K562 (cell line): ENCODE results near the gene NTN1. TPM values are rescaled to one million over a fixed set of nuclear protein-coding genes. Genes with fewer than 3 reads are reported as not detected.

Experiments used
- ATAC-seq: fragments of 200-7000 bp; cut with Tn5 transposase; 3 replicates; pipeline ENCODE4 v1.9.1; 2020; ENCODE audit warnings: moderate library complexity
- Bru-seq: library from RNA; stranded (reverse); fragments of 400-500 nt; gene quantifications from one replicate; lab custom pipeline; 2021; lab: Mats Ljungman, UMichigan
- BruChase-seq, 2 experiments: library from RNA; stranded (reverse); fragments of 400-500 nt; gene quantifications; one replicate each; lab custom pipeline; 2021; lab: Mats Ljungman, UMichigan
- BruUV-seq: library from RNA; stranded (reverse); fragments of 400-500 nt; replicated peaks from 2 replicates; lab custom pipeline; 2021; lab: Mats Ljungman, UMichigan
- CTCF ChIA-PET: fragments of 300-600 bp; formaldehyde crosslinking; extraction: SDS; loops from one replicate; lab custom pipeline; 2021; ENCODE audit warnings: low intra/inter-chr PET ratio; lab: Yijun Ruan, JAX
- POLR2A ChIA-PET: fragments of 300-600, 350-650 bp; sonication (Branson Sonifier 250); formaldehyde crosslinking; extraction: SDS; loops from one replicate; lab custom pipeline; 2021; ENCODE audit warnings: antibody characterized with exemption, inconsistent platforms; lab: Yijun Ruan, JAX
- DNase-seq, 4 experiments: peaks; one replicate each; pipeline versions ENCODE4 v3.0.0 to v3.0.0-alpha.2; 2011 to 2018; ENCODE audit warnings: low spot score in 3 of 4, mixed read lengths in 3 of 4; ENCODE audit errors: extremely low read depth in 1 of 4
- FAIRE-seq: peaks from 2 replicates; lab custom pipeline; 2011; peaks lifted over from hg19 to GRCh38; lab: Jason Lieb, UNC
- H2AFZ ChIP-seq: 2 replicates; pipeline ENCODE4 v1.6.0; 2011; ENCODE audit warnings: low read depth, low read length, control low read depth, inconsistent platforms
- H3K27ac ChIP-seq: fragments of 200-600 bp; 3 replicates; pipeline ENCODE4 v1.8.0; 2011; ENCODE audit warnings: low read depth, mild to moderate bottlenecking, control low read depth, inconsistent platforms, low read length, moderate library complexity, mixed read lengths; ENCODE audit errors: extremely low read depth
- H3K27me3 ChIP-seq, 2 experiments: fragments of 300-600 bp in 1 of 2; 2 replicates in 1 of 2; 3 replicates in 1 of 2; pipeline versions ENCODE4 v1.6.0 to v1.8.0; 2011; ENCODE audit warnings: inconsistent platforms in 2 of 2, low read length in 2 of 2, mild to moderate bottlenecking in 1 of 2, mixed read lengths in 1 of 2, moderate library complexity in 1 of 2; ENCODE audit not compliant: control insufficient read depth in 2 of 2, insufficient read depth in 2 of 2
- H3K36me3 ChIP-seq: fragments of 300-600 bp; 3 replicates; pipeline ENCODE4 v1.8.0; 2011; ENCODE audit warnings: mild to moderate bottlenecking, low read length, inconsistent platforms; ENCODE audit not compliant: control insufficient read depth, insufficient read depth
- H3K4me1 ChIP-seq, 2 experiments: fragments of 200-600 bp in 1 of 2; replicated peaks in 1 of 2; 2 replicates in 1 of 2; 3 replicates in 1 of 2; pipeline versions ENCODE4 v1.5.1 to v1.8.0; 2011; ENCODE audit warnings: inconsistent platforms in 2 of 2, low read length in 2 of 2, mild to moderate bottlenecking in 1 of 2, mixed read lengths in 1 of 2, moderate library complexity in 1 of 2; ENCODE audit not compliant: control insufficient read depth in 2 of 2, insufficient read depth in 2 of 2
- H3K4me2 ChIP-seq: 2 replicates; pipeline ENCODE4 v1.6.1; 2011; ENCODE audit warnings: low read length, control low read depth, inconsistent platforms, mixed read lengths; ENCODE audit not compliant: insufficient read depth
- H3K4me3 ChIP-seq: fragments of 200-600 bp; sonication (generic), shearing (Covaris generic); 2 replicates; pipeline ENCODE4 v1.5.1; 2016; ENCODE audit warnings: control low read depth, inconsistent platforms
- H3K79me2 ChIP-seq: fragments of 200-600 bp; 3 replicates; pipeline ENCODE4 v1.8.0; 2011; ENCODE audit warnings: low read length, inconsistent platforms; ENCODE audit not compliant: control insufficient read depth, insufficient read depth
- H3K9ac ChIP-seq, 2 experiments: 2 replicates each; pipeline versions ENCODE4 v1.6.0 to v1.6.1; 2011; ENCODE audit warnings: low read depth in 2 of 2, low read length in 2 of 2, control low read depth in 1 of 2, inconsistent platforms in 1 of 2, mild to moderate bottlenecking in 1 of 2, mixed read lengths in 1 of 2; ENCODE audit not compliant: insufficient read depth in 1 of 2
- H3K9me1 ChIP-seq: one replicate; pipeline ENCODE4 v1.6.0; 2011; ENCODE audit warnings: inconsistent platforms, mild to moderate bottlenecking, low read length, moderate library complexity; ENCODE audit not compliant: control insufficient read depth, insufficient read depth
- H3K9me3 ChIP-seq: replicated peaks from 2 replicates; pipeline ENCODE4 v1.5.1; 2011; ENCODE audit warnings: low read depth, low read length, inconsistent platforms; ENCODE audit not compliant: control insufficient read depth, insufficient read depth
- H4K20me1 ChIP-seq: replicated peaks from 2 replicates; pipeline ENCODE4 v1.6.1; 2011; ENCODE audit warnings: low read length, inconsistent platforms, mixed read lengths; ENCODE audit not compliant: control insufficient read depth, insufficient read depth
- ARID1B ChIP-seq: fragments of 450-650 bp; IDR thresholded peaks from 2 replicates; pipeline ENCODE4 v1.6.1; 2016; ENCODE audit warnings: antibody characterized with exemption, mild to moderate bottlenecking, inconsistent platforms
- C11orf30 ChIP-seq: fragments of 450-650 bp; IDR thresholded peaks from 2 replicates; pipeline ENCODE4 v1.6.1; 2016; ENCODE audit warnings: low read depth, mild to moderate bottlenecking
- HDGF ChIP-seq: fragments of 450-650 bp; IDR thresholded peaks from 2 replicates; pipeline ENCODE4 v1.6.1; 2016
- KDM1A ChIP-seq, 2 experiments: fragments of 450-650 bp; IDR thresholded peaks; 2 replicates each; pipeline ENCODE4 v1.6.1; 2016; ENCODE audit warnings: mild to moderate bottlenecking in 2 of 2
- LEF1 ChIP-seq: fragments of 450-650 bp; IDR thresholded peaks from 2 replicates; pipeline ENCODE4 v1.6.1; 2016; ENCODE audit warnings: mild to moderate bottlenecking
- MAFG ChIP-seq: fragments of 450-650 bp; conservative IDR thresholded peaks from 2 replicates; pipeline ENCODE4 v1.6.1; 2016; ENCODE audit warnings: missing genetic modification characterization, missing compliant biosample characterization
- MYBL2 ChIP-seq, 2 experiments: fragments of 450-650 bp in 1 of 2; sonication (generic) in 1 of 2; formaldehyde crosslinking in 1 of 2; IDR thresholded peaks; 2 replicates each; pipeline versions ENCODE4 v1.6.1 to v1.8.1; 2017 to 2022; ENCODE audit warnings: borderline replicate concordance in 1 of 2, inconsistent platforms in 1 of 2, low read depth in 1 of 2, mild to moderate bottlenecking in 1 of 2, missing genetic modification reagents in 1 of 2, moderate library complexity in 1 of 2
- MYNN ChIP-seq, 2 experiments: sonication (generic); formaldehyde crosslinking in 1 of 2; IDR thresholded peaks; 2 replicates each; pipeline versions ENCODE4 v1.5.0 to v1.6.1; 2016 to 2020; ENCODE audit warnings: antibody characterized with exemption in 1 of 2, missing genetic modification reagents in 1 of 2
- POU5F1 ChIP-seq: fragments of 150-350 bp; IDR thresholded peaks from 2 replicates; pipeline ENCODE4 v1.6.1; 2014; ENCODE audit warnings: borderline replicate concordance, low read length, low read depth, mild to moderate bottlenecking; ENCODE audit not compliant: partially characterized antibody
- TFAM ChIP-seq: fragments of 250-450 bp; sonication (Bioruptor Pico); conservative IDR thresholded peaks from 2 replicates; pipeline ENCODE4 v1.5.0; 2021; ENCODE audit warnings: mild to moderate bottlenecking, moderate library complexity
- ZBTB1 ChIP-seq: sonication (generic); formaldehyde crosslinking; IDR thresholded peaks from 2 replicates; pipeline ENCODE4 v1.8.1; 2023; ENCODE audit warnings: missing genetic modification reagents, low read depth, mild to moderate bottlenecking, borderline replicate concordance
- ZFP36 ChIP-seq: fragments of 150-350 bp; IDR thresholded peaks from 2 replicates; pipeline ENCODE4 v1.6.1; 2018; ENCODE audit warnings: low read length, low read depth; ENCODE audit not compliant: partially characterized antibody
- ZNF212 ChIP-seq: fragments of 450-650 bp; formaldehyde crosslinking; IDR thresholded peaks from 2 replicates; pipeline ENCODE4 v1.4.0; 2020; ENCODE audit warnings: mild to moderate bottlenecking
- ZNF311 ChIP-seq: fragments of 250-450 bp; sonication (Bioruptor Pico); IDR thresholded peaks from 2 replicates; pipeline ENCODE4 v1.4.0; 2020; ENCODE audit warnings: mild to moderate bottlenecking, moderate library complexity
- ZNF717 ChIP-seq: fragments of 250-450 bp; sonication (Bioruptor Pico); IDR thresholded peaks from 2 replicates; pipeline ENCODE4 v1.5.0; 2021
- WGBS: fragments of 100-300 bp; shearing (Covaris generic); methylation state at CpG from one replicate; pipeline ENCODE4 v1.1.6; 2016; ENCODE audit warnings: low coverage, mixed read lengths; ENCODE audit not compliant: insufficient coverage; ENCODE audit errors: missing lambda C conversion rate; 5-methylcytosine and 5-hydroxymethylcytosine counted together
- in situ Hi-C: fragments of 300-500 bp; cut with MboI; formaldehyde crosslinking; loops from 4 replicates; pipeline ENCODE4 v1.15.0; 2018; ENCODE audit warnings: inconsistent platforms, mixed read lengths
- intact Hi-C: fragments of 100-400 bp; cut with micrococcal nuclease; formaldehyde crosslinking; loops from 2 replicates; pipeline ENCODE4 v1.14.2; 2022
- long read RNA-seq, 3 experiments: library from polyadenylated mRNA in 2 of 3; library from RNA in 1 of 3; unstranded in 2 of 3; stranded (forward) in 1 of 3; transcript quantifications; one replicate each; pipeline ENCODE4 v2.0.0, GENCODE V29; 2019 to 2022
- polyA minus RNA-seq, 3 experiments: library from RNA; depleted of rRNA, polyadenylated mRNA; stranded (reverse); fragments of >200 nt; gene quantifications; 2 replicates each; pipeline ENCODE4 v1.2.3, GENCODE V29; 2011
- polyA plus RNA-seq, 8 experiments: library from polyadenylated mRNA; depleted of rRNA in 4 of 8; stranded (reverse) in 5 of 8; unstranded in 3 of 8; fragments of >200 nt; fragmentation: Nextera tagmentation in 2 of 8; fragmentation: Illumina TruSeq in 1 of 8; extraction: Ambion mirVana in 2 of 8; extraction: Trizol in 1 of 8; gene quantifications; 2 replicates each; pipeline versions ENCODE4 v1.2.1 to v1.2.3, GENCODE V29; 2011 to 2014; ENCODE audit warnings: inconsistent platforms in 1 of 8, missing spikeins in 1 of 8
- total RNA-seq, 7 experiments: library from RNA; depleted of rRNA in 6 of 7; stranded (reverse); fragments of >200 nt in 6 of 7; fragmentation: Illumina TruSeq in 2 of 7; extraction: Trizol in 2 of 7; gene quantifications; 2 replicates each; pipeline versions ENCODE4 v1.2.1 to v1.2.3, GENCODE V29; 2011 to 2021; ENCODE audit warnings: low replicate concordance in 1 of 7
- TF ChIP-seq, protein P1 (sequence below): fragments of 250-450 bp; sonication (Bioruptor Pico); IDR thresholded peaks from 2 replicates; pipeline ENCODE4 v1.5.0; 2021; ENCODE audit warnings: mild to moderate bottlenecking, borderline replicate concordance

NTN1 gene
- not detected in 2 replicates for total RNA-seq (2011; cell fraction: chromatin; rRNA removed; ENCODE audit: low replicate concordance)
- not detected in 2 replicates for total RNA-seq (2011; cell fraction: nucleolus; rRNA removed)
- total RNA-seq (2011; cell fraction: nucleoplasm; rRNA removed): 0.07 TPM in 1 of 2 replicates, not detected in the other
- total RNA-seq (2014; rRNA removed) (not detected in 2 replicates), total RNA-seq (2014; rRNA removed; fragmentation: Illumina TruSeq; extraction: Trizol) (not detected in 2 replicates), total RNA-seq (2015; rRNA removed; fragmentation: Illumina TruSeq; extraction: Trizol) (not detected in 2 replicates), total RNA-seq (2021) (0.02 TPM in 2 replicates), polyA plus RNA-seq (2011; rRNA removed) (not detected in 2 replicates), polyA plus RNA-seq (2014; fragmentation: Illumina TruSeq; extraction: Trizol) (not detected in 2 replicates), polyA plus RNA-seq (2014; fragmentation: Nextera tagmentation; extraction: Ambion mirVana) (not detected), polyA plus RNA-seq (2014; rRNA removed) (not detected in 2 replicates), polyA minus RNA-seq (2011; rRNA and poly(A)+ RNA removed) (not detected in 2 replicates), Bru-seq, nascent RNA (percentile 1 among the genes with signal in this experiment), BruChase-seq, experiment 1, labeled RNA remaining after a 2-hour chase (percentile 2 among the genes with signal in this experiment), BruChase-seq, experiment 2, labeled RNA remaining after a 6-hour chase (percentile 1 among the genes with signal in this experiment)
- not detected in 2 replicates for polyA plus RNA-seq (2011; cell fraction: cytosol; rRNA removed)
- not detected in 2 replicates for polyA plus RNA-seq (2011; cell fraction: nucleus; rRNA removed)
- 0.03 TPM in 1 of 2 replicates, not detected in the other for polyA plus RNA-seq (2012)
- polyA minus RNA-seq (2011; cell fraction: cytosol; rRNA and poly(A)+ RNA removed): not detected in 2 replicates
- not detected in 2 replicates for polyA minus RNA-seq (2011; cell fraction: nucleus; rRNA and poly(A)+ RNA removed)
- long read RNA-seq, experiment 1: 0 reads
- long read RNA-seq, experiment 2: 0 reads
- long read RNA-seq, experiment 3: 0 reads

DNA sequence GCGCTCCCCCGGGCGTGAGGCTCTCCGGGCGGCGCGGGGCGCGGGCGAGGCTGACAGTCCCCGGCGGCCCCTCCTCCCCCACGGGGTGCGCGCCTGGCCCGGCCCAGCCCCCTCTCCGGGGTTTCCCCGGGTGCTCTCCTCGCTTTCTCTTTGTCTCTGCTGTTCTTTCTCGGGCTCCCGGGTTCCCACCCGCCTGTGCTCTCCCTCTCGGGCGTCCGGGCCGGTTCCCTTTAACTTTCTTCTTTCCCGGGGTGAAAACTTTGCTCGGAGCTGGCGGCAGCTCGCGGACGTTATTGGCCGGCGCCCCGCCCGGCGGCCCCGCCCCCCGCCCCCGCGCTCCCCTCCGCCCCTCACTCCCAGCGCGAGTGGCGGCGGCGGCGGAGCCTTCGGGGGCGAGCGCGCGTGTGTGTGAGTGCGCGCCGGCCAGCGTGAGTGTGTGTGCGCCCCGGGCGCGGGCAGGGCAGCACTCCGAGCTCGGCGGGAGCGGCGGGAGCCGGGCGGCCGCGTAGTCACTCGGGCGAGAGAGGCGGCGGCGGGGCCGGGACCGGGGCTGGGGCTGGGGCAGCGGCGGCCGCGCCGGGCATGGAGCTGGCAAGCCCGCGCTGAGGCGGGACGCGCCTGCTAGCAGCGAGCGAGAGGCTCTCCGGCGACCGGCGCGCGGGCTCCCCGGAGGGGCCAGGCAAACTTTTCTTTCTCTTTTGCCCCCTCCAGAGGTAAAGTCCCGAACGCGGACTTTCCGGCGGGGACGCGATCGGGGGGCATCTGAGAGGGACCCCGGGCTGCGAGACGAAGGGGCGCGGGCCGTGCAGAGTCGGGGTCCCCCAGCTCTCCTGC lies at the start of gene NTN1:
Gene NTN1, plus strand, starts transcription at position 353 of the 834 bp plus-strand sequence. CDS start 864 bp downstream, outside the sequence.
- Histone ChIP-seq H2AFZ (no peak within 1 kb of the TSS), H3K9me1 (no peaks in the 10 kb centered on the region), H3K9me3 (no peaks in the 10 kb centered on the region), H4K20me1 (no peaks in the 10 kb centered on the region), H3K27ac (no peak within 1 kb of the TSS), H3K36me3 (no peaks in the 10 kb centered on the region), H3K9ac (no peak within 1 kb of the TSS), H3K27me3 (no peaks in the 10 kb centered on the region; a peak in 2 of 5 replicates), H3K4me2 (no peak within 1 kb of the TSS), H3K4me1 (peaks cover 0 to 6% of the 10 kb centered on the region in 2 experiments; a peak in 1 of 5 replicates), H3K79me2 (no peaks in the 10 kb centered on the region), H3K4me3 (no peak within 1 kb of the TSS)
- in situ Hi-C loops: no loop called here
- BruUV-seq: no TSS peak
- ChIA-PET POLR2A (no interaction called here), CTCF (no interaction called here)
- ATAC-seq (no peak), FAIRE-seq (no peak), DNase-seq (peak in 3 of 4 experiments; percentile 14 to 25 (median 23))
- intact Hi-C loops: no loop called here
- 20% methylated on average over 2 of the region's 111 CpGs for WGBS
- TF ChIP-seq ZNF311 (CRISPR knock-in tag): no peak
- no peak for TF ChIP-seq ARID1B
- TF ChIP-seq MAFG (tag): no peak
- TF ChIP-seq ZFP36: no peak
- no peak for TF ChIP-seq HDGF
- TF ChIP-seq ZNF717: no peak
- no peak for TF ChIP-seq ZBTB1
- TF ChIP-seq KDM1A (IDR thresholded peaks at IDR 0.05): no peak
- no peak for TF ChIP-seq LEF1
- TF ChIP-seq, protein P1, sequence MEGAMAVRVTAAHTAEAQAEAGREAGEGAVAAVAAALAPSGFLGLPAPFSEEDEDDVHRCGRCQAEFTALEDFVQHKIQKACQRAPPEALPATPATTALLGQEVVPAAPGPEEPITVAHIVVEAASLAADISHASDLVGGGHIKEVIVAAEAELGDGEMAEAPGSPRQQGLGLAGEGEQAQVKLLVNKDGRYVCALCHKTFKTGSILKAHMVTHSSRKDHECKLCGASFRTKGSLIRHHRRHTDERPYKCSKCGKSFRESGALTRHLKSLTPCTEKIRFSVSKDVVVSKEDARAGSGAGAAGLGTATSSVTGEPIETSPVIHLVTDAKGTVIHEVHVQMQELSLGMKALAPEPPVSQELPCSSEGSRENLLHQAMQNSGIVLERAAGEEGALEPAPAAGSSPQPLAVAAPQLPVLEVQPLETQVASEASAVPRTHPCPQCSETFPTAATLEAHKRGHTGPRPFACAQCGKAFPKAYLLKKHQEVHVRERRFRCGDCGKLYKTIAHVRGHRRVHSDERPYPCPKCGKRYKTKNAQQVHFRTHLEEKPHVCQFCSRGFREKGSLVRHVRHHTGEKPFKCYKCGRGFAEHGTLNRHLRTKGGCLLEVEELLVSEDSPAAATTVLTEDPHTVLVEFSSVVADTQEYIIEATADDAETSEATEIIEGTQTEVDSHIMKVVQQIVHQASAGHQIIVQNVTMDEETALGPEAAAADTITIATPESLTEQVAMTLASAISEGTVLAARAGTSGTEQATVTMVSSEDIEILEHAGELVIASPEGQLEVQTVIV (CRISPR knock-in tag): no peak
- no peak for TF ChIP-seq MYBL2 (IDR thresholded peaks at IDR 0.05; ENCODE audit: low read depth)
- TF ChIP-seq MYBL2 (CRISPR knock-in tag; IDR thresholded peaks at IDR 0.05; ENCODE audit: borderline replicate concordance): no peak
- no peak for TF ChIP-seq TFAM (CRISPR knock-in tag)
- no peak for TF ChIP-seq C11orf30
- no peak for TF ChIP-seq ZNF212
- TF ChIP-seq MYNN (IDR thresholded peaks at IDR 0.05): no peak
- no peak for TF ChIP-seq MYNN (CRISPR knock-in tag; IDR thresholded peaks at IDR 0.05)
- no peak for TF ChIP-seq POU5F1
